Body of pancreas (tissue), 4 donors: ENCODE data around the gene RNPS1.

ENCODE experiments used
- CTCF ChIP-seq, 7 experiments: fragments of 450-650 bp in 4 of 7; fragments of 200-600 bp in 3 of 7; sonication (generic) in 3 of 7; IDR thresholded peaks; one replicate each; pipeline ENCODE4 v1.5.1; 2016 to 2019; ENCODE audit warnings: antibody characterized with exemption in 7 of 7
- POLR2A ChIP-seq, 3 donors: fragments of 450-650 bp; IDR thresholded peaks; one replicate each; pipeline ENCODE4 v1.6.1; 2016; ENCODE audit warnings: antibody characterized with exemption in 3 of 3, mild to moderate bottlenecking in 2 of 3

GRCh38 chr16:2205104-2205966 is 62.6 kb downstream of the RNPS1 start, which contains the start of gene MLST8:
- TF ChIP-seq POLR2A (IDR thresholded peaks at IDR 0.05) (peak; percentile 61 to 91 (median 86)), CTCF (IDR thresholded peaks at IDR 0.05) (peak in 3 of 7 experiments; percentile 13 to 27 (median 15))
